ENCODE results near the gene GID8. TPM values are rescaled to one million over a fixed set of nuclear protein-coding genes. Genes with fewer than 3 reads are reported as not detected.

The GID8 gene
- total and polyA plus RNA-seq, 2 donors from 2014 or later = 16.4 to 37.3 TPM

DNA sequence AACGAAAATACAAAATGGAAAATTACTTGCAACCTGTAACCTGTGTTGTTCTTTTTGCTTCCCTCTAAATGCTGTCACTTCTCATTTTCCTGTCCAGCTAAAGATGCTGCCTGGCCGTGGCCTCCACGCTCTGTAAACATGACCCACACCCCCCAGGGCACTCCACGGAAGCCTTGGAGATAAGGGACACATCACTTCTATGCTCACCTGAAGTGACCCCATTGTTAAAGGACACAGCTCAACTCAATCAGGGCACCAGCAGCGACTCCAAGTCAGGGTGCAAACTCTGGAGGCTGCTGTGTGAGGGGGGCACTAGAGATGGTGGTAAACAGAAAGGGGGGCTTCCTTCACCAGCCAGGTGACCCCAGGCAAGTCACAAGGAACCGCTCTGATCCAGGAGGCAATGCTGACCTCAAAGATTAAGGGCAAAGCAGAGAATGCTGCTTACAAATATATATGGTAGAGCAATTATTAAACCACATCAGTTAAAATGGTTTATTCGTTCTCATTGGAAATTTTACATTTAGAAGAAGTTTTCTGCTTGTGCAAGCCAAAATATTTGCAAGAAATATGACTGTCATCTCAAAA is 24.8 kb upstream of the GID8 start:
- DNase-seq (no peak), FAIRE-seq (no peak)
- H3K9ac ChIP-seq (ENCODE audit: low read length in 3 of 3) = no peak overlapping the region
- H3K4me3 ChIP-seq (ENCODE audit: low read length in 3 of 3) = no peak overlapping the region
- H3K36me3 ChIP-seq (ENCODE audit: control insufficient read depth in 2 of 3, insufficient read depth in 3 of 3, low read length in 3 of 3) = peaks cover 11 to 42% (median 33%) of the 10 kb centered on the region in 3 donors
- H3K4me1 ChIP-seq (ENCODE audit: control insufficient read depth in 2 of 3, insufficient read depth in 2 of 3, low read depth in 1 of 3, low read length in 3 of 3) = peaks cover 0 to 22% (median 10%) of the 10 kb centered on the region in 3 donors
- H3K9me3 ChIP-seq (ENCODE audit: control insufficient read depth in 2 of 3, insufficient read depth in 1 of 3, low read length in 3 of 3) = no peaks in the 10 kb centered on the region
- intact Hi-C loops (cut with DNase I) = no loop called here
- no peak overlapping the region for H3K27ac ChIP-seq (ENCODE audit: low read depth in 2 of 2, low read length in 2 of 2)
- no peaks in the 10 kb centered on the region for H3K27me3 ChIP-seq (ENCODE audit: control insufficient read depth, insufficient read depth, low read length)
- TF ChIP-seq, protein P1, sequence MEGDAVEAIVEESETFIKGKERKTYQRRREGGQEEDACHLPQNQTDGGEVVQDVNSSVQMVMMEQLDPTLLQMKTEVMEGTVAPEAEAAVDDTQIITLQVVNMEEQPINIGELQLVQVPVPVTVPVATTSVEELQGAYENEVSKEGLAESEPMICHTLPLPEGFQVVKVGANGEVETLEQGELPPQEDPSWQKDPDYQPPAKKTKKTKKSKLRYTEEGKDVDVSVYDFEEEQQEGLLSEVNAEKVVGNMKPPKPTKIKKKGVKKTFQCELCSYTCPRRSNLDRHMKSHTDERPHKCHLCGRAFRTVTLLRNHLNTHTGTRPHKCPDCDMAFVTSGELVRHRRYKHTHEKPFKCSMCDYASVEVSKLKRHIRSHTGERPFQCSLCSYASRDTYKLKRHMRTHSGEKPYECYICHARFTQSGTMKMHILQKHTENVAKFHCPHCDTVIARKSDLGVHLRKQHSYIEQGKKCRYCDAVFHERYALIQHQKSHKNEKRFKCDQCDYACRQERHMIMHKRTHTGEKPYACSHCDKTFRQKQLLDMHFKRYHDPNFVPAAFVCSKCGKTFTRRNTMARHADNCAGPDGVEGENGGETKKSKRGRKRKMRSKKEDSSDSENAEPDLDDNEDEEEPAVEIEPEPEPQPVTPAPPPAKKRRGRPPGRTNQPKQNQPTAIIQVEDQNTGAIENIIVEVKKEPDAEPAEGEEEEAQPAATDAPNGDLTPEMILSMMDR (IDR thresholded peaks at IDR 0.05; ENCODE audit: borderline replicate concordance, extremely low read depth, insufficient read depth) = no peak

DNA sequence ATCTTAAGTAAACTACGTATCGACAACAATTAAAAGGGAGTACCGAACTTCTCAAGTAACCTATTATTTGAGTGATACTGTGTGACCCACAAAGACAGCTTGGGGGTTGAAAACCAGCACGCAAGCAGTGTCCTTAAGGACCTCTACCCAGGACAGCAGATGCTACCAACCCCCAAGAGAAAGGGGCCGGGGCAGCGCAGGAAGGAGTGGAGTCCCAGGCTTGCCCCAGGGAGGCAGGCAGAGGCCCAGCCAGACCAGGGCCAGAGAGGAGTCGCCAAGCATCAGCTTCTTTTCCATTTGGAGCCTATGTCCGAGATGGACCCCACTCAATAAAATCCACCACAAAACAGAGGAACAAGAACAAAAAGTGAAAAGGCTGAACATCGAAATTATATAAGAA is 23.5 kb upstream of the GID8 start:
- Histone ChIP-seq H3K27ac (ENCODE audit: low read depth in 2 of 2, low read length in 2 of 2) (no peak overlapping the region), H3K4me1 (ENCODE audit: control insufficient read depth in 2 of 3, insufficient read depth in 2 of 3, low read depth in 1 of 3, low read length in 3 of 3) (peaks cover 0 to 27% (median 21%) of the 10 kb centered on the region in 3 donors), H3K9ac (ENCODE audit: low read length in 3 of 3) (no peak overlapping the region), H3K9me3 (ENCODE audit: control insufficient read depth in 2 of 3, insufficient read depth in 1 of 3, low read length in 3 of 3) (no peaks in the 10 kb centered on the region), H3K27me3 (ENCODE audit: control insufficient read depth, insufficient read depth, low read length) (no peaks in the 10 kb centered on the region), H3K36me3 (ENCODE audit: control insufficient read depth in 2 of 3, insufficient read depth in 3 of 3, low read length in 3 of 3) (peaks cover 7 to 29% (median 24%) of the 10 kb centered on the region in 3 donors), H3K4me3 (ENCODE audit: low read length in 3 of 3) (no peak overlapping the region)
- intact Hi-C loops (cut with DNase I) = no loop called here
- TF ChIP-seq, protein P1 (IDR thresholded peaks at IDR 0.05; ENCODE audit: borderline replicate concordance, extremely low read depth, insufficient read depth) = no peak
- DNase-seq = no peak
- no peak for FAIRE-seq

DNA sequence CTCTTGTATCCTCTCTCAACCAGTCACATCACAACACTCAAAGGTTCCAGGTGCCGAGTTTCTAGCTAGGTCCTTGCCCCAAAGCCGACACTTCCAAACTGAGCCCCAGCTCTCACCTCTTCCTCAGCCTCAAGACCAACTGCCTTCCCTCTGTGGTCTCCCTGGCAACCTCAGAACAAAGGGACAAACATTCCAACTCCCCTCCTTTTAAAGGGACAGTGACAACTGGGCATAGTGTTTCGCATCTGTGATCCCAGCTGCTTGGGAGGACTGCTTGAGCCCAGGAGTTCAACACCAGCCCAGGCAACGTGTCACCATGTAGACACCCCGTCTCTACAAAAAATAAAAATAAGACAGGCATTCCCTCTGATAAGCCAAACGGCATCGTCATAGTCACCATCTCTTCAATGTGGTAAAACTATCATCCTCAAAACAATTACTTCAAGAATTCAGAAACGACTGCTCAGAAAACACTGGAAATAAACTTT is 22.9 kb upstream of the GID8 start:
- Histone ChIP-seq H3K36me3 (ENCODE audit: control insufficient read depth in 2 of 3, insufficient read depth in 3 of 3, low read length in 3 of 3) (peaks cover 4 to 24% (median 19%) of the 10 kb centered on the region in 3 donors), H3K27ac (ENCODE audit: low read depth in 2 of 2, low read length in 2 of 2) (no peak overlapping the region), H3K9ac (ENCODE audit: low read length in 3 of 3) (no peak overlapping the region), H3K27me3 (ENCODE audit: control insufficient read depth, insufficient read depth, low read length) (no peaks in the 10 kb centered on the region), H3K4me3 (ENCODE audit: low read length in 3 of 3) (peak overlapping the region in 2 of 3 donors; percentile 3 to 7), H3K9me3 (ENCODE audit: control insufficient read depth in 2 of 3, insufficient read depth in 1 of 3, low read length in 3 of 3) (no peaks in the 10 kb centered on the region), H3K4me1 (ENCODE audit: control insufficient read depth in 2 of 3, insufficient read depth in 2 of 3, low read depth in 1 of 3, low read length in 3 of 3) (peaks cover 0 to 30% (median 26%) of the 10 kb centered on the region in 3 donors)
- intact Hi-C loops (cut with DNase I) = no loop called here
- FAIRE-seq = no peak
- peak in 3 of 5 donors; percentile 74 to 88 (median 87) for DNase-seq
- TF ChIP-seq, protein P1 (IDR thresholded peaks at IDR 0.05; ENCODE audit: borderline replicate concordance, extremely low read depth, insufficient read depth) = no peak
